Measurements from ENCODE around the gene PRB2. TPM values are rescaled to one million over a fixed set of nuclear protein-coding genes. Genes with fewer than 3 reads are reported as not detected.
"Not testable (repeated sequence)": the region's sequence is repeated elsewhere in the genome, so short reads cannot be mapped to it uniquely, and the experiment has no call there.

Gene PRB2
- total RNA-seq = not detected

- not testable (repeated sequence) for DNase-seq (ENCODE audit: low read depth in 2 of 3, low spot score in 2 of 3)
These were observed at the start of gene PRB2 for GRCh38 chr12:11395467-11395866. Gene PRB2 (minus strand): TSS chr12:11395567. CDS start chr12:11395529, 38 bp downstream.

GRCh38 chr12:11437966-11438365, 42.6 kb upstream of the PRB2 start:
- DNase-seq (ENCODE audit: low read depth in 2 of 3, low spot score in 2 of 3) = no peak

- DNase-seq (ENCODE audit: low read depth in 2 of 3, low spot score in 2 of 3) = no peak
These were observed 38.3 kb upstream of the PRB2 start for GRCh38 chr12:11433664-11434063.

- DNase-seq (ENCODE audit: low read depth in 2 of 3, low spot score in 2 of 3) = no peak
These were observed 36.1 kb upstream of the PRB2 start for GRCh38 chr12:11431486-11431885.

DNA sequence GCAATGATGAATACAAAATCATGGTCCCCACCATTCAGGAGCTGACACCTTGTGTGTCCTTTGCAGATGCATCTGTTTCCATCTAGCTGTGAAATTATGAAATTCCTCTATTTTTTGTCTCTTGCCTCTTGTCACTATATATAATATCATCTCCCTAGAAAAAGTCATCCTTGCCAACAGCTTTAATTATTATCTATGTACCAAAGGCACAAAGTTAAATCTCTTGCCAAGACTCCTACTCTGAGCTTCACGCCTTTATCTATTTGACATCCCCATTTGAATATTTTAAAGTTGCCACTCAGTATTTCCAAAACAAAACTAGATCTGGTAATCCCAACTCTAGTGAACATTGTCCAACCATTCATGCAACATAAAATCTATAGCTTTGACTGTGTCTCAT, 32.0 kb upstream of the PRB2 start:
- no peak for DNase-seq (ENCODE audit: low read depth in 2 of 3, low spot score in 2 of 3)

GRCh38 chr12:11412731-11413130, 17.4 kb upstream of the PRB2 start:
- no peak for DNase-seq (ENCODE audit: low read depth in 2 of 3, low spot score in 2 of 3)

DNA sequence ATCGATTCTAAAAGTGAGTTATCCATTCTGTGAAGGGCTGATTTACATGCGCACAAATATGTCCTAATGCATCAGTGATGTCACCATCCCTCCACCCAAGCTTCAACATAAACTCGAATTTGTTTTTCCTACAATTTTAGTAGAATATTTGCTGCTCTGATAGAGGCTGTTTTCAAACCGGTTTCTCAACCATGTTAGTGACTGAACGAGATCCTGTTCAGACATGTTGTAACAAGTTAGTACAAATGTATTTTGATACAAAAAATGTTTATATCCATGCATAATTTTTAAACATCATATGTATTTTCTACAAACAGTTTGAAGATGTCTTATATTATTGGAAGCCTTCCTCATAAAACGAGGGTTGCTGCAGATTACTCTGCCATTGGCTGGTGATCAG, 12.7 kb upstream of the PRB2 start:
- DNase-seq (ENCODE audit: low read depth in 2 of 3, low spot score in 2 of 3) = no peak

- DNase-seq (ENCODE audit: low read depth in 2 of 3, low spot score in 2 of 3) = no peak
These were observed 2.0 kb upstream of the PRB2 start for GRCh38 chr12:11397366-11397765.

GRCh38 chr12:11391456-11391855, 3.9 kb downstream of the PRB2 start:
- DNase-seq (ENCODE audit: low read depth in 2 of 3, low spot score in 2 of 3) = not testable (repeated sequence)

DNA sequence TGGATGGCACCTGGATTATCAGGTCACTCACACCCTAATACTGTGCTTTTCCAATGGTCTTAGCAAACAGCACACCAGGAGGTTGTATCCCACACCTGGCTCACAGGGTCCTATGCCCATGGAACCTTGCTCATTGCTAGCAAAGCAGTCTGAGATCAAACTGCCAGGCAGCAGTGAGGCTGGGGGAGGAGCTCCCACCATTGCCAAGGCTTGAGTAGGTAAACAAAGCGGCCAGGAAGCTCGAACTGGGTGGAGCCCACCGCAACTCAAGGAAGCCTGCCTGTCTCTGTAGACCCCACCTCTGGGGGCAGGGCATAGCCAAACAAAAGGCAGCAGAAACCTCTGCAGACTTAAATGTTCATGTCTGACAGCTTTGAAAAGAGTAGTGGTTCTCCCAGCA, 17.9 kb downstream of the PRB2 start:
- DNase-seq (ENCODE audit: low read depth in 2 of 3, low spot score in 2 of 3) = not testable (repeated sequence)

DNA sequence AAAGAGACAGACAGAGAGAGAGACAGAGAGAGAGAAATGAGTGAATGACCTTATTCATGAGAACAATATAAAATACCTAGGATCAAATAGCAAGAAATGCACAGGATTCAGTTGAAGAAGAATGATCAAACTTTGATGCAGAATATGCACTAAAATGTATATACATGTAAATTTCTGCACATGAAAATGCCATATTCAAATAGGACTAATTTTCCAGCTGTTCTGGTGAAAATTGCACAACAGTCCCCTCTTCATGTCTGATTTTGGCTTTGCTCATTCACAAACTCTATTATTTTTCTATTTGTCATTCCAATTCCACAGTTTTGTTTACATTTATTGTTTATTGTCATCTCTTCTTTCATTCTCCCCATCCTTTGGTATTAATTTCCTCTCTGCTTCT, 34.2 kb downstream of the PRB2 start:
- DNase-seq (ENCODE audit: low read depth in 2 of 3, low spot score in 2 of 3) = no peak

- not testable (repeated sequence) for DNase-seq (ENCODE audit: low read depth in 2 of 3, low spot score in 2 of 3)
These were observed 35.0 kb downstream of the PRB2 start for GRCh38 chr12:11360205-11360883.

DNA sequence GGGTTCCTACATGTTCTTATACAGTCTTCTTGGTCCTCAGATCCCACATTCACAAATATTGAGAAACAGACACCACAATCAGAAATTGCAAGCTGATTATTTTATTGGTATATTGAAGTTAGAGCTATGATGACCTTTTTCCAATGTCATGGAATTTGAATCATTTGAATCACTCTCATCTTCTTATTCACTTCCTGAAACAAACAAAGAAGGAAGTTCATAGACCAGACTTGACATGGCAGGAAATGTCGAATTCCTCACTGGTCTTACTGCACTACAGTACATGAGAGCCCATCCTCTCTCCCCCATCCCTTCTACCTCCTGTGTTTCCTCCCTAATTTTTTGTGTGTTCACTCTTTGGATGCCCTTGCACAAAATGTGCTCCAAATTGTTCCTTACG, 43.6 kb downstream of the PRB2 start:
- DNase-seq (ENCODE audit: low read depth in 2 of 3, low spot score in 2 of 3) = not testable (repeated sequence)

DNA sequence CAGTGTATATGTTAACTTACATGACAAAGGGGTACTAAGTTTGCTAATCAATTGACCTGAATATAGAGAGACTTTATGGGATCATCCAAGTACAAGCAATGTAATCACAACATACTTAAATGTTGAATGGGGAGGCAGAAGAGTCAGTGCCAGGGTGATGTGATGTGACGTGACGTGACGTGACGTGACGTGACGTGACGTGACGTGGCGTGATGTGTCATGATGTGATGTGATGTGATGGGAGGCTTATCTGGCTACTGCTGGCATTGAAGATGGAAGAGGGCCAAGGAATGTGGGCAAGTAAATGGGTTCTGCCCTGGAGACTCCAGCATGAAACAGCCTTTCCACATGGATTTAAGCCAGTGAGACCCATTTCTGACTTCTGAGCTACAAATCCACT, 46.9 kb downstream of the PRB2 start:
- DNase-seq (ENCODE audit: low read depth in 2 of 3, low spot score in 2 of 3) = no peak

DNA sequence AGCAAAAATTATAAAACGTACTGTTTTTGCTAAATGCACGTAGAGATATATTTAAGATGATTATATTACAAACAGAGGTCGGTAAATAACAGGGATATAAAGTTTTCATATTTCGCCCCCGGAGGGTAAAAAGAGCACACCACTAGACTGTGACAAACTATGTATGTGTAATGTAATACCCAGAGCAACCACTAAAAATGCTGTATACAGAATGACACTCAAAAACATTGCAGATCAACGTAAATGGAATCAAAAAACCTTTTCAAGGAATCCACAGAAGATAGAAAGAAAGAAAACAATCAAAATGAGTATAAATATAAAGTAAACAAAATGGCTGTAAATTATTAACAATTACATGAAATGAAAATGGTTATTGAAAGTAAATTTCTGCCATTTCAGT, 47.6 kb downstream of the PRB2 start:
- no peak for DNase-seq (ENCODE audit: low read depth in 2 of 3, low spot score in 2 of 3)

DNA sequence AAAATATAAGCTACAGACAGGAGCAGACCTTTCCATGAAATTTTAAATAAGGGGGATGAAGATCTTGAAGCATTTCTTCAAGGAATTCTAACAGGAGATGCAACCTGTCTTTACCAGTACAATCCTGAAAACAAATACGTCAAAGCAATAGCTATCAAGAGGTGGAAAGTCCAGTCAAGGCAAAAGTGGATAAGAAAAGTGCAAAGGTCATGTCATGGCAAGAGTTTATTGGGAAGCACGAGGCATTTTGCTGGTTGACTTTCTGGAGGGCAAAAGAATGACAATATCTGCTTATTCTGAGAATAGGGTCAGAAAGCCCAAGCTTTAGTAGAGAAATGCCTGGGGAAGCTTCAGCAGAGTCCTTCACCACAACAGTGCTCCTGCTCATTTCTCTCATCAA, 50.9 kb downstream of the PRB2 start:
- DNase-seq (ENCODE audit: low read depth in 2 of 3, low spot score in 2 of 3) = no peak

Other genes with a start within 250 kb of the PRB2 start
- 9.2 TPM for gene SMIM10L1, start 224.4 kb downstream of the PRB2 start, total RNA-seq
- not detected for gene TAS2R42, start 208.6 kb downstream of the PRB2 start, total RNA-seq
- not detected for gene PRB3, start 125.9 kb downstream of the PRB2 start, total RNA-seq
- gene PRB4, start 85.1 kb downstream of the PRB2 start, total RNA-seq = not detected